ENCODE data around the gene METTL8.
"Not testable (repeated sequence)": the region's sequence is repeated elsewhere in the genome, so short reads cannot be mapped to it uniquely, and the experiment has no call there.

DNA sequence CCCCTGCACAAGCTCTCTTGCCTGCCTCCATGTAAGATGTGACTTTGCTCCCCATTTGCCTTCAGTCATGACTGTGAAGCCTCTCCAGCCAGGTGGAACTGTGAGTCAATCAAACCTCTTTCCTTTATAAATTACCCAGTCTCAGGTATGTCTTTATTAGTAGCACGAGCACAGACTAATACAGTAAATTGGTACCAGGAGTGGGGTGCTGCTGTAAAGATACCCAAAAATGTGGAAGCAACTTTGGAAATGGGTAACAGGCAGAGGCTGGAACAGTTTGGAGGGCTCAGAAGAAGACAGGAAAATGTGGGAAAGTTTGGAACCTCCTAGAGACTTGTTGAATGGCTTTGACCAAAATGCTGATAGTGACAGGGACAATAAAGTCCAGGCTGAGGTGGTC lies 122.2 kb downstream of the METTL8 start:
- not testable (repeated sequence) for TF ChIP-seq EP300, POLR2AphosphoS5, POLR2A (IDR thresholded peaks at IDR 0.05)
- TF ChIP-seq, protein P1, sequence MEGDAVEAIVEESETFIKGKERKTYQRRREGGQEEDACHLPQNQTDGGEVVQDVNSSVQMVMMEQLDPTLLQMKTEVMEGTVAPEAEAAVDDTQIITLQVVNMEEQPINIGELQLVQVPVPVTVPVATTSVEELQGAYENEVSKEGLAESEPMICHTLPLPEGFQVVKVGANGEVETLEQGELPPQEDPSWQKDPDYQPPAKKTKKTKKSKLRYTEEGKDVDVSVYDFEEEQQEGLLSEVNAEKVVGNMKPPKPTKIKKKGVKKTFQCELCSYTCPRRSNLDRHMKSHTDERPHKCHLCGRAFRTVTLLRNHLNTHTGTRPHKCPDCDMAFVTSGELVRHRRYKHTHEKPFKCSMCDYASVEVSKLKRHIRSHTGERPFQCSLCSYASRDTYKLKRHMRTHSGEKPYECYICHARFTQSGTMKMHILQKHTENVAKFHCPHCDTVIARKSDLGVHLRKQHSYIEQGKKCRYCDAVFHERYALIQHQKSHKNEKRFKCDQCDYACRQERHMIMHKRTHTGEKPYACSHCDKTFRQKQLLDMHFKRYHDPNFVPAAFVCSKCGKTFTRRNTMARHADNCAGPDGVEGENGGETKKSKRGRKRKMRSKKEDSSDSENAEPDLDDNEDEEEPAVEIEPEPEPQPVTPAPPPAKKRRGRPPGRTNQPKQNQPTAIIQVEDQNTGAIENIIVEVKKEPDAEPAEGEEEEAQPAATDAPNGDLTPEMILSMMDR (IDR thresholded peaks at IDR 0.05): not testable (repeated sequence)

All from upper lobe of left lung (tissue), 4 donors.